ENCODE results near the gene SLX9. TPM values are rescaled to one million over a fixed set of nuclear protein-coding genes. Genes with fewer than 3 reads are reported as not detected.

The SLX9 gene
- polyA plus RNA-seq, 1 donor (not counting 4 experiments of a cell fraction or from before 2014, with no cell fraction given) = 21.8 TPM

- H3K9me3 ChIP-seq (ENCODE audit: control insufficient read depth, low read depth, low read length) = no peaks in the 10 kb centered on the region
- no peak overlapping the region for H3K27ac ChIP-seq (ENCODE audit: control insufficient read depth, insufficient read depth, low read length)
- FAIRE-seq (no peak), DNase-seq (ENCODE audit: low read depth, low spot score) (no peak)
- peaks cover 29% of the 10 kb centered on the region for H3K27me3 ChIP-seq (ENCODE audit: control insufficient read depth, extremely low read depth, insufficient read depth, low read length)
- no peak overlapping the region for H2AFZ ChIP-seq (ENCODE audit: control insufficient read depth, low read length)
- H4K20me1 ChIP-seq (ENCODE audit: control insufficient read depth, extremely low read depth, insufficient read depth, low read length) = no peaks in the 10 kb centered on the region
- H3K4me3 ChIP-seq (ENCODE audit: control insufficient read depth in 2 of 3, extremely low read depth in 1 of 3, insufficient read depth in 2 of 3, low read depth in 1 of 3, low read length in 3 of 3) = no peak overlapping the region
- H3K9me1 ChIP-seq (ENCODE audit: control insufficient read depth, extremely low read depth, insufficient read depth, low read length) = no peaks in the 10 kb centered on the region
- H3K36me3 ChIP-seq (ENCODE audit: control insufficient read depth in 2 of 2, extremely low read depth in 1 of 2, insufficient read depth in 2 of 2, low read length in 2 of 2) = no peaks in the 10 kb centered on the region
- H3K4me1 ChIP-seq (ENCODE audit: control insufficient read depth, extremely low read depth, insufficient read depth, low read length) = peaks cover 17% of the 10 kb centered on the region
- no peak overlapping the region for H3K9ac ChIP-seq (ENCODE audit: control insufficient read depth, extremely low read depth, insufficient read depth, low read length)
- H3K79me2 ChIP-seq (ENCODE audit: control insufficient read depth, insufficient read depth, low read length) = no peaks in the 10 kb centered on the region
- TF ChIP-seq, protein P1, sequence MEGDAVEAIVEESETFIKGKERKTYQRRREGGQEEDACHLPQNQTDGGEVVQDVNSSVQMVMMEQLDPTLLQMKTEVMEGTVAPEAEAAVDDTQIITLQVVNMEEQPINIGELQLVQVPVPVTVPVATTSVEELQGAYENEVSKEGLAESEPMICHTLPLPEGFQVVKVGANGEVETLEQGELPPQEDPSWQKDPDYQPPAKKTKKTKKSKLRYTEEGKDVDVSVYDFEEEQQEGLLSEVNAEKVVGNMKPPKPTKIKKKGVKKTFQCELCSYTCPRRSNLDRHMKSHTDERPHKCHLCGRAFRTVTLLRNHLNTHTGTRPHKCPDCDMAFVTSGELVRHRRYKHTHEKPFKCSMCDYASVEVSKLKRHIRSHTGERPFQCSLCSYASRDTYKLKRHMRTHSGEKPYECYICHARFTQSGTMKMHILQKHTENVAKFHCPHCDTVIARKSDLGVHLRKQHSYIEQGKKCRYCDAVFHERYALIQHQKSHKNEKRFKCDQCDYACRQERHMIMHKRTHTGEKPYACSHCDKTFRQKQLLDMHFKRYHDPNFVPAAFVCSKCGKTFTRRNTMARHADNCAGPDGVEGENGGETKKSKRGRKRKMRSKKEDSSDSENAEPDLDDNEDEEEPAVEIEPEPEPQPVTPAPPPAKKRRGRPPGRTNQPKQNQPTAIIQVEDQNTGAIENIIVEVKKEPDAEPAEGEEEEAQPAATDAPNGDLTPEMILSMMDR (optimal IDR thresholded peaks at IDR 0.05 in 1 of 3, IDR thresholded peaks at IDR 0.05 in 1 of 3, conservative IDR thresholded peaks at IDR 0.05 in 1 of 3; ENCODE audit: extremely low read depth in 1 of 3, insufficient read depth in 2 of 3, low read length in 3 of 3) = no peak
- TF ChIP-seq EZH2 (IDR thresholded peaks at IDR 0.05; ENCODE audit: low read length) = no peak
- H3K4me2 ChIP-seq (ENCODE audit: control insufficient read depth, extremely low read depth, insufficient read depth, low read depth, low read length) = no peak overlapping the region
- dilution Hi-C loops (cut with MboI; ENCODE audit: extremely low pct_ligation_motif_present, low sequenced_read_pairs) = no loop called here
Measured at GRCh38 chr21:44909719-44910118, 30.1 kb upstream of the SLX9 start.

- no peak for FAIRE-seq
- Histone ChIP-seq H3K79me2 (ENCODE audit: control insufficient read depth, insufficient read depth, low read length) (no peaks in the 10 kb centered on the region), H3K4me2 (ENCODE audit: control insufficient read depth, extremely low read depth, insufficient read depth, low read depth, low read length) (no peak overlapping the region), H3K4me3 (ENCODE audit: control insufficient read depth in 2 of 3, extremely low read depth in 1 of 3, insufficient read depth in 2 of 3, low read depth in 1 of 3, low read length in 3 of 3) (no peak overlapping the region), H3K9ac (ENCODE audit: control insufficient read depth, extremely low read depth, insufficient read depth, low read length) (no peak overlapping the region), H3K36me3 (ENCODE audit: control insufficient read depth in 2 of 2, extremely low read depth in 1 of 2, insufficient read depth in 2 of 2, low read length in 2 of 2) (no peaks in the 10 kb centered on the region), H3K27me3 (ENCODE audit: control insufficient read depth, extremely low read depth, insufficient read depth, low read length) (peaks cover 29% of the 10 kb centered on the region), H3K9me3 (ENCODE audit: control insufficient read depth, low read depth, low read length) (no peaks in the 10 kb centered on the region), H2AFZ (ENCODE audit: control insufficient read depth, low read length) (no peak overlapping the region), H3K27ac (ENCODE audit: control insufficient read depth, insufficient read depth, low read length) (no peak overlapping the region), H3K9me1 (ENCODE audit: control insufficient read depth, extremely low read depth, insufficient read depth, low read length) (no peaks in the 10 kb centered on the region), H4K20me1 (ENCODE audit: control insufficient read depth, extremely low read depth, insufficient read depth, low read length) (no peaks in the 10 kb centered on the region), H3K4me1 (ENCODE audit: control insufficient read depth, extremely low read depth, insufficient read depth, low read length) (peaks cover 24% of the 10 kb centered on the region)
- TF ChIP-seq, protein P1 (optimal IDR thresholded peaks at IDR 0.05 in 1 of 3, IDR thresholded peaks at IDR 0.05 in 1 of 3, conservative IDR thresholded peaks at IDR 0.05 in 1 of 3; ENCODE audit: extremely low read depth in 1 of 3, insufficient read depth in 2 of 3, low read length in 3 of 3) = no peak
- no peak for TF ChIP-seq EZH2 (IDR thresholded peaks at IDR 0.05; ENCODE audit: low read length)
- dilution Hi-C loops (cut with MboI; ENCODE audit: extremely low pct_ligation_motif_present, low sequenced_read_pairs) = no loop called here
- DNase-seq (ENCODE audit: low read depth, low spot score) = no peak
Measured at GRCh38 chr21:44910229-44911067, 29.4 kb upstream of the SLX9 start.

All from keratinocyte (primary cell).